Adrenal gland (tissue), 12 donors: Measurements from ENCODE around the gene SPAG9. TPM values are rescaled to one million over a fixed set of nuclear protein-coding genes. Genes with fewer than 3 reads are reported as not detected.

ENCODE experiments used
- DNase-seq, 7 donors: peaks; one replicate each; pipeline ENCODE4 v3.0.0-alpha.2; 2019 to 2020
- H3K27ac ChIP-seq, 5 donors: fragments of 200-600 bp; sonication (generic) in 4 of 5; 1 replicate in 3 of 5; 2 replicates in 2 of 5; pipeline versions ENCODE4 v1.5.1 to v1.8.0; 2016 to 2020; ENCODE audit warnings: mild to moderate bottlenecking in 1 of 5
- H3K27me3 ChIP-seq: fragments of 200-600 bp; 2 replicates; pipeline ENCODE4 v1.8.0; 2021
- H3K36me3 ChIP-seq, 2 donors: fragments of 200-600 bp; replicated peaks in 1 of 2; 1 replicate in 1 of 2; 2 replicates in 1 of 2; pipeline versions ENCODE4 v1.5.1 to v1.8.0; 2018 to 2022
- H3K4me1 ChIP-seq, 2 donors: fragments of 200-600 bp; replicated peaks in 1 of 2; 1 replicate in 1 of 2; 2 replicates in 1 of 2; pipeline versions ENCODE4 v1.5.1 to v1.8.0; 2018 to 2021
- H3K4me3 ChIP-seq, 4 donors: fragments of 200-600 bp; sonication (generic) in 3 of 4; one replicate each; pipeline ENCODE4 v1.5.1; 2016 to 2018
- H3K9me3 ChIP-seq, 3 donors: fragments of 200-600 bp; sonication (generic) in 1 of 3; replicated peaks in 1 of 3; 1 replicate in 2 of 3; 2 replicates in 1 of 3; pipeline versions ENCODE4 v1.5.1 to v1.8.0; 2016 to 2021
- POLR2A ChIP-seq, 2 donors: fragments of 450-650 bp; IDR thresholded peaks; one replicate each; pipeline ENCODE4 v1.6.1; 2017; ENCODE audit warnings: antibody characterized with exemption in 2 of 2, mild to moderate bottlenecking in 2 of 2, moderate library complexity in 1 of 2
- WGBS, 4 donors: extraction: QIAGEN DNeasy Blood & Tissue Kit in 2 of 4; methylation state at CpG; one replicate each; pipeline versions ENCODE4 v1.1.5 to v1.1.7; 2013 to 2017; 5-methylcytosine and 5-hydroxymethylcytosine counted together
- intact Hi-C, 2 donors: fragments of 100-400 bp; cut with DNase I; formaldehyde crosslinking; loops; one replicate each; pipeline versions ENCODE4 v1.14.1 to v1.15.0; 2022 to 2023
- polyA plus RNA-seq, 3 donors: library from polyadenylated mRNA; stranded (reverse); fragments of 200-250 nt in 2 of 3; fragments of 350-450 nt in 1 of 3; fragmentation: Illumina TruSeq in 1 of 3; extraction: RNeasy Lipid Tissue Mini Kit (QIAGEN cat#74804) in 1 of 3; gene quantifications; one replicate each; pipeline ENCODE4 v1.2.3, GENCODE V29; 2013 to 2014
- total RNA-seq, 9 donors: library from RNA; depleted of rRNA in 4 of 9; stranded (reverse); fragments of >200 nt in 4 of 9; fragments of 120-200 nt in 1 of 9; fragmentation: NEBNext Ultra II Directional in 1 of 9; extraction: Animal tissue kit (Norgen Biotek cat#: 25700) in 1 of 9; gene quantifications; one replicate each; pipeline versions ENCODE4 v1.1.0 to v1.2.4, GENCODE V29; 2013 to 2023
- TF ChIP-seq, protein P1 (sequence below), 6 experiments: fragments of 450-650 bp in 4 of 6; fragments of 200-600 bp in 2 of 6; sonication (generic) in 1 of 6; IDR thresholded peaks; 1 replicate in 5 of 6; 2 replicates in 1 of 6; pipeline versions ENCODE4 v1.5.1 to v1.8.0; 2016 to 2021; ENCODE audit warnings: antibody characterized with exemption in 6 of 6, mild to moderate bottlenecking in 2 of 6, moderate library complexity in 1 of 6
- donor health status: healthy with polysubstance abuse.
- donor health status: Bipolar disorder and iron deficiency.
- donor health status: DM: yes; HTN: yes; CAD: no.
- donor health status: DM: no; HTN: no; CAD: no.
- donor health status: DM: no; HTN: no; CAD: no.
- donor health status: DM: yes; HTN: yes; CAD: no.

The SPAG9 gene
- total and polyA plus RNA-seq, 12 donors, result 23.5 to 99.8 (median 62.9) TPM

DNA sequence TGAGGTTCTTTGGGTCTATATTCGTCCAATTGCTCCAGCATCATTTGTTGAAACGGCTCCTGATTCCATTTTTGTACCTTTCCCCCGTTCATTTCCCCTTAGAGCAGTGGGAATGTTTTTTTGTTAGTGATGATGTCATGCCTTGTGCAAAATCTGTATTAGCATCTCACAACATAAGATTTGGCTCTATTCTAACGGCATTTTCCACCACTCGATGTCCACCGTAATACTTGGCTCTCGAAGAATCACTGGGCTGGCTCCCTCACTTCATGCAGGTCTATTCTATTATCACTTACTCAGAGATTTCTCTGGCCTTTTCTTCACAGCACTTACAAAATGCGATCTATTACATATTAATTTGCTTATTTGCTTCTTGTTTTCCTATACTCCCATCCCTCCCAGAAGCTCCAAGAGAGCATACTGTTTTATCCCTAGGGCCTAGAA lies 32.1 kb upstream of the SPAG9 start:
- H3K4me3 ChIP-seq, result peak overlapping the region in 2 of 4 donors; percentile 22 to 87
- DNase-seq, result peak in 3 of 7 donors; percentile 11 to 40 (median 40)

DNA sequence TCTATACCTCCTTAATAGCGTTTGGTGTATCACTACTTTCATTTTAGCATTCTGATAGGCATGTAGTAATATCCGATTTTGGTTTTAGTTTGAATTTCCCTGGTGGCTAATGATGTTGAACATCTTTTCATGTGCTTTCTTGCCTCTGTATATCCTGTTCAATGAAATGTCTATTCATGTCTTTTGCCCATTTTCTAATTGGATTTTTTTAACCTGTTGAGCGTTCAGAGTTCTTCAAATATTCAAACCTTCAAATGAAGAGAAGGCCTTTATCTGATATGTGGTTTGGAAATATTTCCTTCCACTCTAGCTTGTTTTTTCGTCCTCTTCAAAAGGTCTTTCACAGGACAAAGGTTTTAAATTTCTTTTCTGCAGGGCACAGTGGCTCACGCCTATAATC lies 30.3 kb upstream of the SPAG9 start:
- WGBS, 4 donors, result 77 to 93% (median 83%) methylated on average over 5 of the region's 5 CpGs
- intact Hi-C loops, result loop anchor here in 1 of 2 donors (5.0 kb wide), 1 partner anchor 149 kb away; no protein-coding TSS in a partner anchor
- TF ChIP-seq POLR2A (IDR thresholded peaks at IDR 0.05), result no peak
- DNase-seq, result no peak
- peaks cover 7 to 19% of the 10 kb centered on the region in 2 donors for H3K4me1 ChIP-seq
- H3K9me3 ChIP-seq, result no peaks in the 10 kb centered on the region
- H3K36me3 ChIP-seq, result no peaks in the 10 kb centered on the region
- H3K4me3 ChIP-seq, result no peak overlapping the region
- no peaks in the 10 kb centered on the region for H3K27me3 ChIP-seq
- H3K27ac ChIP-seq, result no peak overlapping the region

More for the DNA sequence above, 32.1 kb upstream of the SPAG9 start:
- Histone ChIP-seq H3K4me1 (peaks cover 7 to 19% of the 10 kb centered on the region in 2 donors), H3K36me3 (peaks cover 0 to 5% of the 10 kb centered on the region in 2 donors), H3K27ac (peak overlapping the region; percentile 51 to 93 (median 90)), H3K27me3 (no peaks in the 10 kb centered on the region), H3K9me3 (no peaks in the 10 kb centered on the region)
- intact Hi-C loops, result loop anchor here in 1 of 2 donors (5.0 kb wide), 1 partner anchor 150 kb away; no protein-coding TSS in a partner anchor
- TF ChIP-seq, protein P1, sequence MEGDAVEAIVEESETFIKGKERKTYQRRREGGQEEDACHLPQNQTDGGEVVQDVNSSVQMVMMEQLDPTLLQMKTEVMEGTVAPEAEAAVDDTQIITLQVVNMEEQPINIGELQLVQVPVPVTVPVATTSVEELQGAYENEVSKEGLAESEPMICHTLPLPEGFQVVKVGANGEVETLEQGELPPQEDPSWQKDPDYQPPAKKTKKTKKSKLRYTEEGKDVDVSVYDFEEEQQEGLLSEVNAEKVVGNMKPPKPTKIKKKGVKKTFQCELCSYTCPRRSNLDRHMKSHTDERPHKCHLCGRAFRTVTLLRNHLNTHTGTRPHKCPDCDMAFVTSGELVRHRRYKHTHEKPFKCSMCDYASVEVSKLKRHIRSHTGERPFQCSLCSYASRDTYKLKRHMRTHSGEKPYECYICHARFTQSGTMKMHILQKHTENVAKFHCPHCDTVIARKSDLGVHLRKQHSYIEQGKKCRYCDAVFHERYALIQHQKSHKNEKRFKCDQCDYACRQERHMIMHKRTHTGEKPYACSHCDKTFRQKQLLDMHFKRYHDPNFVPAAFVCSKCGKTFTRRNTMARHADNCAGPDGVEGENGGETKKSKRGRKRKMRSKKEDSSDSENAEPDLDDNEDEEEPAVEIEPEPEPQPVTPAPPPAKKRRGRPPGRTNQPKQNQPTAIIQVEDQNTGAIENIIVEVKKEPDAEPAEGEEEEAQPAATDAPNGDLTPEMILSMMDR (IDR thresholded peaks at IDR 0.05), result no peak
- no peak for TF ChIP-seq POLR2A (IDR thresholded peaks at IDR 0.05)
- WGBS, 4 donors, result 12 to 17% (median 14%) methylated on average over 8 of the region's 8 CpGs

DNA sequence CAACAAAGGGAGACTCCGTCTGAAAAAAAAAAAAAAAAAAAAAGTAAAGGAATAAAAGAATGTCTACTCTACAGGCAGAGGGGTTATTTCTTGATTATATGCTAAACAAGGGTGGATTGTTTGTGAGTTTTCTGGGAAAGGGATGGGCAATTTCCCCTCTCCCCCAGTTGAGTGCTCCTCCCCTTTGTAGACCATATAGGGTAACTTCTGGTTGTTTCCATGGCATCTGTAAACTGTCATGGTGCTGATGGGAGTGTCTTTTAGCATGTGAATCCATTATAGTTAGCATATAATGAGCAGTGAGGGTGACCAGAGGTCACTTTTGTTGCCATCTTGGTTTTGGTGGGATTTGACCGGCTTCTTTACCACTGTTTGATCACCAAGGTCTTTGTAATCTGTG lies 28.5 kb upstream of the SPAG9 start:
- no peak for DNase-seq
- 75 to 97% (median 85%) methylated on average over 2 of the region's 2 CpGs for WGBS, 4 donors
- TF ChIP-seq POLR2A (IDR thresholded peaks at IDR 0.05), result no peak
- TF ChIP-seq, protein P1 (IDR thresholded peaks at IDR 0.05), result no peak
- Histone ChIP-seq H3K27ac (no peak overlapping the region), H3K27me3 (no peaks in the 10 kb centered on the region), H3K9me3 (no peaks in the 10 kb centered on the region), H3K4me1 (peaks cover 3 to 10% of the 10 kb centered on the region in 2 donors), H3K36me3 (no peaks in the 10 kb centered on the region), H3K4me3 (no peak overlapping the region)
- intact Hi-C loops, result loop anchor here in 1 of 2 donors (10.0 kb wide), 1 partner anchor 144 kb away; no protein-coding TSS in a partner anchor

- no peak for TF ChIP-seq POLR2A (IDR thresholded peaks at IDR 0.05)
- TF ChIP-seq, protein P1 (IDR thresholded peaks at IDR 0.05), result no peak
- 44 to 60% (median 57%) methylated on average over 4 of the region's 4 CpGs for WGBS, 4 donors
- intact Hi-C loops, result loop anchor here in 1 of 2 donors (10.0 kb wide), 1 partner anchor 143 kb away; no protein-coding TSS in a partner anchor
Observed at GRCh38 chr17:51147650-51148049, 27.0 kb upstream of the SPAG9 start.

More at GRCh38 chr17:51147650-51148049, 27.0 kb upstream of the SPAG9 start:
- peak in 2 of 7 donors; percentile 16 to 22 for DNase-seq
- Histone ChIP-seq H3K4me3 (no peak overlapping the region), H3K36me3 (no peaks in the 10 kb centered on the region), H3K27me3 (no peaks in the 10 kb centered on the region), H3K4me1 (peaks cover 0 to 4% of the 10 kb centered on the region in 2 donors), H3K9me3 (no peaks in the 10 kb centered on the region), H3K27ac (peak overlapping the region in 2 of 5 donors; percentile 17 to 49)
